K562 (cell line): ENCODE measurements around the gene SLC6A9. TPM values are rescaled to one million over a fixed set of nuclear protein-coding genes. Genes with fewer than 3 reads are reported as not detected.

ENCODE experiments used
- ATAC-seq: fragments of 200-7000 bp; cut with Tn5 transposase; 3 replicates; pipeline ENCODE4 v1.9.1; 2020; ENCODE audit warnings: moderate library complexity
- BruUV-seq: library from RNA; stranded (reverse); fragments of 400-500 nt; replicated peaks from 2 replicates; lab custom pipeline; 2021; lab: Mats Ljungman, UMichigan
- CTCF ChIA-PET: fragments of 300-600 bp; formaldehyde crosslinking; extraction: SDS; loops from one replicate; lab custom pipeline; 2021; ENCODE audit warnings: low intra/inter-chr PET ratio; lab: Yijun Ruan, JAX
- POLR2A ChIA-PET: fragments of 300-600, 350-650 bp; sonication (Branson Sonifier 250); formaldehyde crosslinking; extraction: SDS; loops from one replicate; lab custom pipeline; 2021; ENCODE audit warnings: antibody characterized with exemption, inconsistent platforms; lab: Yijun Ruan, JAX
- DNase-seq, 4 experiments: peaks; one replicate each; pipeline versions ENCODE4 v3.0.0 to v3.0.0-alpha.2; 2011 to 2018; ENCODE audit warnings: low spot score in 3 of 4, mixed read lengths in 3 of 4; ENCODE audit errors: extremely low read depth in 1 of 4
- FAIRE-seq: peaks from 2 replicates; lab custom pipeline; 2011; peaks lifted over from hg19 to GRCh38; lab: Jason Lieb, UNC
- H2AFZ ChIP-seq: 2 replicates; pipeline ENCODE4 v1.6.0; 2011; ENCODE audit warnings: low read depth, low read length, control low read depth, inconsistent platforms
- H3K27ac ChIP-seq: fragments of 200-600 bp; 3 replicates; pipeline ENCODE4 v1.8.0; 2011; ENCODE audit warnings: low read depth, mild to moderate bottlenecking, control low read depth, inconsistent platforms, low read length, moderate library complexity, mixed read lengths; ENCODE audit errors: extremely low read depth
- H3K27me3 ChIP-seq, 2 experiments: fragments of 300-600 bp in 1 of 2; 2 replicates in 1 of 2; 3 replicates in 1 of 2; pipeline versions ENCODE4 v1.6.0 to v1.8.0; 2011; ENCODE audit warnings: inconsistent platforms in 2 of 2, low read length in 2 of 2, mild to moderate bottlenecking in 1 of 2, mixed read lengths in 1 of 2, moderate library complexity in 1 of 2; ENCODE audit not compliant: control insufficient read depth in 2 of 2, insufficient read depth in 2 of 2
- H3K36me3 ChIP-seq: fragments of 300-600 bp; 3 replicates; pipeline ENCODE4 v1.8.0; 2011; ENCODE audit warnings: mild to moderate bottlenecking, low read length, inconsistent platforms; ENCODE audit not compliant: control insufficient read depth, insufficient read depth
- H3K4me1 ChIP-seq, 2 experiments: fragments of 200-600 bp in 1 of 2; replicated peaks in 1 of 2; 2 replicates in 1 of 2; 3 replicates in 1 of 2; pipeline versions ENCODE4 v1.5.1 to v1.8.0; 2011; ENCODE audit warnings: inconsistent platforms in 2 of 2, low read length in 2 of 2, mild to moderate bottlenecking in 1 of 2, mixed read lengths in 1 of 2, moderate library complexity in 1 of 2; ENCODE audit not compliant: control insufficient read depth in 2 of 2, insufficient read depth in 2 of 2
- H3K4me2 ChIP-seq: 2 replicates; pipeline ENCODE4 v1.6.1; 2011; ENCODE audit warnings: low read length, control low read depth, inconsistent platforms, mixed read lengths; ENCODE audit not compliant: insufficient read depth
- H3K4me3 ChIP-seq: fragments of 200-600 bp; sonication (generic), shearing (Covaris generic); 2 replicates; pipeline ENCODE4 v1.5.1; 2016; ENCODE audit warnings: control low read depth, inconsistent platforms
- H3K79me2 ChIP-seq: fragments of 200-600 bp; 3 replicates; pipeline ENCODE4 v1.8.0; 2011; ENCODE audit warnings: low read length, inconsistent platforms; ENCODE audit not compliant: control insufficient read depth, insufficient read depth
- H3K9ac ChIP-seq, 2 experiments: 2 replicates each; pipeline versions ENCODE4 v1.6.0 to v1.6.1; 2011; ENCODE audit warnings: low read depth in 2 of 2, low read length in 2 of 2, control low read depth in 1 of 2, inconsistent platforms in 1 of 2, mild to moderate bottlenecking in 1 of 2, mixed read lengths in 1 of 2; ENCODE audit not compliant: insufficient read depth in 1 of 2
- H3K9me1 ChIP-seq: one replicate; pipeline ENCODE4 v1.6.0; 2011; ENCODE audit warnings: inconsistent platforms, mild to moderate bottlenecking, low read length, moderate library complexity; ENCODE audit not compliant: control insufficient read depth, insufficient read depth
- H3K9me3 ChIP-seq: replicated peaks from 2 replicates; pipeline ENCODE4 v1.5.1; 2011; ENCODE audit warnings: low read depth, low read length, inconsistent platforms; ENCODE audit not compliant: control insufficient read depth, insufficient read depth
- H4K20me1 ChIP-seq: replicated peaks from 2 replicates; pipeline ENCODE4 v1.6.1; 2011; ENCODE audit warnings: low read length, inconsistent platforms, mixed read lengths; ENCODE audit not compliant: control insufficient read depth, insufficient read depth
- ARID4B ChIP-seq: sonication (generic); formaldehyde crosslinking; IDR thresholded peaks from 2 replicates; pipeline ENCODE4 v1.8.0; 2022; ENCODE audit warnings: mild to moderate bottlenecking, missing genetic modification reagents
- CTCF ChIP-seq, 3 experiments: IDR thresholded peaks in 2 of 3; conservative IDR thresholded peaks in 1 of 3; 2 replicates each; pipeline ENCODE4 v1.5.1; 2011 to 2012; ENCODE audit warnings: low read length in 3 of 3, mild to moderate bottlenecking in 3 of 3, control low read depth in 2 of 3, improper control_type of control experiment in 1 of 3, inconsistent platforms in 1 of 3, low read depth in 1 of 3, mixed read lengths in 1 of 3, moderate library complexity in 1 of 3; ENCODE audit not compliant: insufficient read depth in 2 of 3
- GABPB2 ChIP-seq: fragments of 250-450 bp; sonication (Bioruptor Pico); conservative IDR thresholded peaks from 2 replicates; pipeline ENCODE4 v1.5.1; 2021; ENCODE audit warnings: mild to moderate bottlenecking
- HIVEP1 ChIP-seq: fragments of 250-450 bp; sonication (Bioruptor Pico); IDR thresholded peaks from 2 replicates; pipeline ENCODE4 v1.4.0; 2020; ENCODE audit warnings: mild to moderate bottlenecking
- ID3 ChIP-seq, 2 experiments: fragments of 250-450 bp in 1 of 2; fragments of 450-650 bp in 1 of 2; sonication (Bioruptor Pico) in 1 of 2; IDR thresholded peaks; 2 replicates each; pipeline versions ENCODE4 v1.6.1 to v1.8.0; 2016 to 2021; ENCODE audit warnings: mild to moderate bottlenecking in 2 of 2, moderate library complexity in 2 of 2, missing compliant biosample characterization in 1 of 2, missing genetic modification characterization in 1 of 2
- STAT5B ChIP-seq: fragments of 250-450 bp; sonication (Bioruptor Pico); IDR thresholded peaks from 2 replicates; pipeline ENCODE4 v1.8.0; 2021; ENCODE audit warnings: mild to moderate bottlenecking, inconsistent platforms
- ZNF197 ChIP-seq: fragments of 200-800 bp; sonication (Bioruptor generic); IDR thresholded peaks from 2 replicates; pipeline ENCODE4 v1.6.1; 2016; ENCODE audit warnings: low read depth, missing genetic modification characterization, missing compliant biosample characterization
- ZNF76 ChIP-seq: fragments of 250-450 bp; sonication (Bioruptor Pico); IDR thresholded peaks from 2 replicates; pipeline ENCODE4 v1.4.0; 2020; ENCODE audit warnings: mild to moderate bottlenecking, moderate library complexity, borderline replicate concordance
- WGBS: fragments of 100-300 bp; shearing (Covaris generic); methylation state at CpG from one replicate; pipeline ENCODE4 v1.1.6; 2016; ENCODE audit warnings: low coverage, mixed read lengths; ENCODE audit not compliant: insufficient coverage; ENCODE audit errors: missing lambda C conversion rate; 5-methylcytosine and 5-hydroxymethylcytosine counted together
- in situ Hi-C: fragments of 300-500 bp; cut with MboI; formaldehyde crosslinking; loops from 4 replicates; pipeline ENCODE4 v1.15.0; 2018; ENCODE audit warnings: inconsistent platforms, mixed read lengths
- intact Hi-C: fragments of 100-400 bp; cut with micrococcal nuclease; formaldehyde crosslinking; loops from 2 replicates; pipeline ENCODE4 v1.14.2; 2022
- polyA plus RNA-seq, 8 experiments: library from polyadenylated mRNA; depleted of rRNA in 4 of 8; stranded (reverse) in 5 of 8; unstranded in 3 of 8; fragments of >200 nt; fragmentation: Nextera tagmentation in 2 of 8; fragmentation: Illumina TruSeq in 1 of 8; extraction: Ambion mirVana in 2 of 8; extraction: Trizol in 1 of 8; gene quantifications; 2 replicates each; pipeline versions ENCODE4 v1.2.1 to v1.2.3, GENCODE V29; 2011 to 2014; ENCODE audit warnings: inconsistent platforms in 1 of 8, missing spikeins in 1 of 8
- total RNA-seq, 7 experiments: library from RNA; depleted of rRNA in 6 of 7; stranded (reverse); fragments of >200 nt in 6 of 7; fragmentation: Illumina TruSeq in 2 of 7; extraction: Trizol in 2 of 7; gene quantifications; 2 replicates each; pipeline versions ENCODE4 v1.2.1 to v1.2.3, GENCODE V29; 2011 to 2021; ENCODE audit warnings: low replicate concordance in 1 of 7

Gene SLC6A9
- total and polyA plus RNA-seq, 9 of the 15 experiments (the other 6 are each of a cell fraction or from before 2014, with no cell fraction given): 0.17 to 18.7 (median 2.9) TPM

- TF ChIP-seq ZNF197 (peak; percentile 100), STAT5B (CRISPR knock-in tag) (no peak)
These were observed 4.6 kb upstream of the SLC6A9 start (continued) for GRCh38 chr1:44035726-44036408.

GRCh38 chr1:44034976-44035716, 3.9 kb upstream of the SLC6A9 start:
- Histone ChIP-seq H3K4me3 (no peak overlapping the region), H3K4me2 (peak overlapping the region; percentile 56), H3K27ac (peak overlapping the region; percentile 65), H4K20me1 (no peaks in the 10 kb centered on the region), H3K9me1 (no peaks in the 10 kb centered on the region), H3K9me3 (no peaks in the 10 kb centered on the region), H2AFZ (peak overlapping the region; percentile 26), H3K79me2 (peaks cover 10% of the 10 kb centered on the region; the same call in 2 of the 3 replicates), H3K27me3 (no peaks in the 10 kb centered on the region), H3K36me3 (no peaks in the 10 kb centered on the region), H3K4me1 (peaks cover 59 to 73% of the 10 kb centered on the region in 2 experiments), H3K9ac (peak overlapping the region; percentile 42 to 59)
- intact Hi-C loops: loop anchor here (5.0 kb wide), 1 partner anchor 88 kb away; the partner anchor contains the start of gene IPO13
- POLR2A ChIA-PET: interaction anchor here (0.6 to 3.2 kb wide), 18 partner anchors 9 to 513 kb away, joined by 3 to 17 read pairs (median 8); no protein-coding TSS in a partner anchor
- FAIRE-seq: peak; percentile 49
- WGBS: 46% methylated on average over 11 of the region's 11 CpGs
- in situ Hi-C loops: no loop called here
- no peak for ATAC-seq
- DNase-seq: no peak
- CTCF ChIA-PET: interaction anchor here (0.7 to 3.7 kb wide), 6 partner anchors 28 to 329 kb away, joined by 3 to 56 read pairs (median 8); no protein-coding TSS in a partner anchor
- no TSS peak for BruUV-seq
- TF ChIP-seq GABPB2 (CRISPR knock-in tag) (0 out of 2 replicates have a peak, but pooled peaks have one; percentile 25), ID3 (CRISPR knock-in tag; IDR thresholded peaks at IDR 0.05) (no peak), ID3 (tag; IDR thresholded peaks at IDR 0.05) (peak; percentile 27; the same call in 1 of the 2 replicates), CTCF (IDR thresholded peaks at IDR 0.05 in 2 of 3, conservative IDR thresholded peaks at IDR 0.05 in 1 of 3; ENCODE audit: insufficient read depth in 2 of 3, low read depth in 1 of 3, low read length in 3 of 3) (no peak), ARID4B (CRISPR knock-in tag) (peak; percentile 30; the same call in 1 of the 2 replicates), HIVEP1 (CRISPR knock-in tag) (0 out of 2 replicates have a peak, but pooled peaks have one; percentile 27), ZNF76 (0 out of 2 replicates have a peak, but pooled peaks have one; percentile 40)
